ENCODE results near the gene SMIM32. TPM values are rescaled to one million over a fixed set of nuclear protein-coding genes. Genes with fewer than 3 reads are reported as not detected.

Gene SMIM32
- total RNA-seq, 1 experiment from 2014 or later: 0.31 TPM

DNA sequence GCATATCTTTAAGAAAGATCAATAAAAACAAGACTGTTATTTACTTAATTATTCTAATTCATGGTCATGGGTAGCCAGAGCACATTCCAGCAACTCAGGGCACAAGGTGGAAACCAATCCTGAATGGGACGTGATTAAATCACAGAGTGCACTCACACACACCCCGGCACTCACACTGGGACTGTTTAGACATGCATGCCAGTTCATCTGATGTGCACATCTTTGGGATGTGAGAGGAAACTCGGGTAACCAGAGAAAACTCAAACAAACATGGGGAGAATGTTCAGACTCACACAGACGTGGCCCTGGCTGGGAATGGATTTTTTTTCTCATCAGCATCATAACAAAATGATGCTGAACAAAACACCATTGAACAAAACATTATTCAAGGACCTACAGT is 31.0 kb downstream of the SMIM32 start:
- CTCF ChIA-PET: no interaction called here
- intact Hi-C loops (cut with micrococcal nuclease; ENCODE audit: unreplicated experiment): no loop called here
- no peak for DNase-seq (ENCODE audit: low read depth, low spot score)
- no peaks in the 10 kb centered on the region for H3K9me3 ChIP-seq (ENCODE audit: control insufficient read depth, insufficient read depth, low read depth, low read length)
- H3K36me3 ChIP-seq (ENCODE audit: control insufficient read depth, insufficient read depth, low read length): peaks cover 22% of the 10 kb centered on the region; the same call in 1 of the 2 replicates
- TF ChIP-seq, protein P1, sequence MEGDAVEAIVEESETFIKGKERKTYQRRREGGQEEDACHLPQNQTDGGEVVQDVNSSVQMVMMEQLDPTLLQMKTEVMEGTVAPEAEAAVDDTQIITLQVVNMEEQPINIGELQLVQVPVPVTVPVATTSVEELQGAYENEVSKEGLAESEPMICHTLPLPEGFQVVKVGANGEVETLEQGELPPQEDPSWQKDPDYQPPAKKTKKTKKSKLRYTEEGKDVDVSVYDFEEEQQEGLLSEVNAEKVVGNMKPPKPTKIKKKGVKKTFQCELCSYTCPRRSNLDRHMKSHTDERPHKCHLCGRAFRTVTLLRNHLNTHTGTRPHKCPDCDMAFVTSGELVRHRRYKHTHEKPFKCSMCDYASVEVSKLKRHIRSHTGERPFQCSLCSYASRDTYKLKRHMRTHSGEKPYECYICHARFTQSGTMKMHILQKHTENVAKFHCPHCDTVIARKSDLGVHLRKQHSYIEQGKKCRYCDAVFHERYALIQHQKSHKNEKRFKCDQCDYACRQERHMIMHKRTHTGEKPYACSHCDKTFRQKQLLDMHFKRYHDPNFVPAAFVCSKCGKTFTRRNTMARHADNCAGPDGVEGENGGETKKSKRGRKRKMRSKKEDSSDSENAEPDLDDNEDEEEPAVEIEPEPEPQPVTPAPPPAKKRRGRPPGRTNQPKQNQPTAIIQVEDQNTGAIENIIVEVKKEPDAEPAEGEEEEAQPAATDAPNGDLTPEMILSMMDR (IDR thresholded peaks at IDR 0.05): no peak
- TF ChIP-seq SIN3A (IDR thresholded peaks at IDR 0.05; ENCODE audit: borderline replicate concordance, insufficient read depth, low read depth, low read length): no peak
- TF ChIP-seq TCF7L2 (IDR thresholded peaks at IDR 0.05; ENCODE audit: low read depth, low read length): no peak
- no peak for TF ChIP-seq POLR2AphosphoS5 (IDR thresholded peaks at IDR 0.05; ENCODE audit: low read depth, low read length)
- TF ChIP-seq, protein P2, sequence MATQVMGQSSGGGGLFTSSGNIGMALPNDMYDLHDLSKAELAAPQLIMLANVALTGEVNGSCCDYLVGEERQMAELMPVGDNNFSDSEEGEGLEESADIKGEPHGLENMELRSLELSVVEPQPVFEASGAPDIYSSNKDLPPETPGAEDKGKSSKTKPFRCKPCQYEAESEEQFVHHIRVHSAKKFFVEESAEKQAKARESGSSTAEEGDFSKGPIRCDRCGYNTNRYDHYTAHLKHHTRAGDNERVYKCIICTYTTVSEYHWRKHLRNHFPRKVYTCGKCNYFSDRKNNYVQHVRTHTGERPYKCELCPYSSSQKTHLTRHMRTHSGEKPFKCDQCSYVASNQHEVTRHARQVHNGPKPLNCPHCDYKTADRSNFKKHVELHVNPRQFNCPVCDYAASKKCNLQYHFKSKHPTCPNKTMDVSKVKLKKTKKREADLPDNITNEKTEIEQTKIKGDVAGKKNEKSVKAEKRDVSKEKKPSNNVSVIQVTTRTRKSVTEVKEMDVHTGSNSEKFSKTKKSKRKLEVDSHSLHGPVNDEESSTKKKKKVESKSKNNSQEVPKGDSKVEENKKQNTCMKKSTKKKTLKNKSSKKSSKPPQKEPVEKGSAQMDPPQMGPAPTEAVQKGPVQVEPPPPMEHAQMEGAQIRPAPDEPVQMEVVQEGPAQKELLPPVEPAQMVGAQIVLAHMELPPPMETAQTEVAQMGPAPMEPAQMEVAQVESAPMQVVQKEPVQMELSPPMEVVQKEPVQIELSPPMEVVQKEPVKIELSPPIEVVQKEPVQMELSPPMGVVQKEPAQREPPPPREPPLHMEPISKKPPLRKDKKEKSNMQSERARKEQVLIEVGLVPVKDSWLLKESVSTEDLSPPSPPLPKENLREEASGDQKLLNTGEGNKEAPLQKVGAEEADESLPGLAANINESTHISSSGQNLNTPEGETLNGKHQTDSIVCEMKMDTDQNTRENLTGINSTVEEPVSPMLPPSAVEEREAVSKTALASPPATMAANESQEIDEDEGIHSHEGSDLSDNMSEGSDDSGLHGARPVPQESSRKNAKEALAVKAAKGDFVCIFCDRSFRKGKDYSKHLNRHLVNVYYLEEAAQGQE (IDR thresholded peaks at IDR 0.05; ENCODE audit: insufficient read depth in 1 of 2, low read depth in 2 of 2, low read length in 1 of 2): no peak
- no peak overlapping the region for H3K4me3 ChIP-seq (ENCODE audit: low read depth in 2 of 2, low read length in 2 of 2)
- H3K27ac ChIP-seq (ENCODE audit: low read length): no peak overlapping the region
- no peaks in the 10 kb centered on the region for H3K4me1 ChIP-seq (ENCODE audit: control insufficient read depth, insufficient read depth, low read length)
- H3K27me3 ChIP-seq (ENCODE audit: control insufficient read depth, insufficient read depth, low read length): no peaks in the 10 kb centered on the region
- ATAC-seq: no peak
- in situ Hi-C loops (cut with HindIII; ENCODE audit: low pct_unique_long_range_greater_than_20kb, low sequenced_read_pairs): no loop called here
- BruUV-seq (replicated peaks): no TSS peak
- POLR2A ChIA-PET: no interaction called here

DNA sequence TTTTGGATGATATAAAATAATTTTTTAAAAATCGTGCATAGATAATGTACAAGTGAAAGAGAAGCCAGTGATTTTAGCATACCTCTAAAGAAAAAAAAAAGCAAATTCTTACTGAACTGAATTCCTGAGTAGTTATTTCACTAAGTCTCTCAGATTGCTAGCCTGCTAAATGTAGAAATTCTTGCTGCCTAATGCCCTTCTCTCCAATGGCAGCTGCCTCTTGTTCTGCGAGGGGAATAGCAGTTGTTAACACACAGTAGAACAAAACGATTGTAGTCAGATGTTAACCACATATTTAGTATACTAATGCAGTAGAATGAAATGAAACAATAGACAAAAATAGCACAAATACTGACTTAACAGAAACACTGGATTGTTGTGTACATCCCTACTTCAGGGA is 33.5 kb downstream of the SMIM32 start:
- in situ Hi-C loops (cut with HindIII; ENCODE audit: low pct_unique_long_range_greater_than_20kb, low sequenced_read_pairs) (no loop called here), intact Hi-C loops (cut with micrococcal nuclease; ENCODE audit: unreplicated experiment) (no loop called here)
- no peak overlapping the region for H3K27ac ChIP-seq (ENCODE audit: low read length)
- TF ChIP-seq SIN3A (IDR thresholded peaks at IDR 0.05; ENCODE audit: borderline replicate concordance, insufficient read depth, low read depth, low read length) (no peak), TCF7L2 (IDR thresholded peaks at IDR 0.05; ENCODE audit: low read depth, low read length) (no peak), POLR2AphosphoS5 (IDR thresholded peaks at IDR 0.05; ENCODE audit: low read depth, low read length) (no peak)
- TF ChIP-seq, protein P1 (IDR thresholded peaks at IDR 0.05): no peak
- TF ChIP-seq, protein P2 (IDR thresholded peaks at IDR 0.05; ENCODE audit: insufficient read depth in 1 of 2, low read depth in 2 of 2, low read length in 1 of 2): no peak
- no TSS peak for BruUV-seq (replicated peaks)
- peaks cover 19% of the 10 kb centered on the region; the same call in 1 of the 2 replicates for H3K36me3 ChIP-seq (ENCODE audit: control insufficient read depth, insufficient read depth, low read length)
- DNase-seq (ENCODE audit: low read depth, low spot score) (no peak), ATAC-seq (no peak)
- CTCF ChIA-PET: no interaction called here
- H3K9me3 ChIP-seq (ENCODE audit: control insufficient read depth, insufficient read depth, low read depth, low read length): no peaks in the 10 kb centered on the region
- H3K4me1 ChIP-seq (ENCODE audit: control insufficient read depth, insufficient read depth, low read length): no peaks in the 10 kb centered on the region
- H3K27me3 ChIP-seq (ENCODE audit: control insufficient read depth, insufficient read depth, low read length): no peaks in the 10 kb centered on the region
- POLR2A ChIA-PET: no interaction called here
- no peak overlapping the region for H3K4me3 ChIP-seq (ENCODE audit: low read depth in 2 of 2, low read length in 2 of 2)

All from Panc1 (cell line).